HG03378 (cell line): Measurements from ENCODE around the gene ACSL4.
"Not testable (repeated sequence)": the region's sequence is repeated elsewhere in the genome, so short reads cannot be mapped to it uniquely, and the experiment has no call there.

Source experiments
- ATAC-seq: cut with Tn5 transposase; IDR thresholded peaks from one replicate; pipeline ENCODE4 v1.9.1; 2021; ENCODE audit warnings: mild to moderate bottlenecking, moderate library complexity; ENCODE audit not compliant: unreplicated experiment

ACSL4 gene

DNA sequence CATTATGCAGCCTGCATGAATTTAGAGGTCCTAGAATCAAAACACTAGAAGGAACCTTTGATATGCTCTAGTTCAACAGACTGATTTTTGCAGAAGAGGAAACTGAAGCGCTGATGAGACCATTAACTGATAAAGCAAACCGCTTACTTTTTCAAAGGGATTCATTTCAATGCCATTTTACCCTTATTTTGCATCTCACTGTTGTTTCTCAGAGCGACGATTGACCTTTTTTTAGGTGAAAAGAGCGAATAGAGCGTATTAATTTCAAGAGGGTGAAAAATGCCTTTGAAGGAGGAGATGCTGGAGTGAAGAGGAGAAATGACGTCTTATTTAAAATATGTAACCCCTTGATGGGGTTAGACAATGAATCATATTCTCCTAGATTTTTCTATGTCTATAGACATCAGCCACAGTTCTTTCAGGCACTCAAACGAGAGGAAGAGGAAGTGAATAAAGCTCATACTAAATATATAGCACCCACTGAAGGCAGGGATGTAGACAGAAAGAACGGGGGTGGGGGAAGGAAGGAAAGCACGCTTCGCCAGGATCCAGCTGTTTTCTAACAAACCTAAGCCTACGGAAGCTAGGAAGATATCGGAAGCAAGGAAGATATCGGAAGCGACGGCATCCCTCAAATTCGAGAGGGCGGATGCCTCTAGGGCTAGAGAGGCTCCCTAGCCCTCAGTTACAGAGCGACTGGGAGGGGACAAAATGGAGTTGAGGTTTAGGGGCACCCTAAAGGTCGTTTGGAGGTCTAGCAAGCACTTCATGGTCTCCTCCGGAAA, 848 bp downstream of the ACSL4 start:
- ATAC-seq, result peak; percentile 45

DNA sequence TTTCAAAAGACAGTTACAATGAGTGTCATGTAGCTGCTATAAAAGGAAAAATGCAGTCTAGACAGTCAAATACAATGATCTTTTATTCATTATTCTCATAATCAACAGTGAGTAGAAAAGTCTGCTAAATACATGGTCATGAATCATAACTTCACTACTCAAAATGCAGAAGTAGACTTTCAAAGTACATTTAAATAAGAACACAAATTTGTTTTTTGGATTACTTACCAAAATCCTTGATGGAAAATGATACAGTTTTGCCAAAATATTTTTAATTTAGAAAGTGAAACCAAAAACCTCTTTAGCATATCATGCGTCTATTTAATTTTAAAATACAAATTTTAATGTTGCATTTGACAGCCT, 4.9 kb downstream of the ACSL4 start:
- ATAC-seq, result no peak

DNA sequence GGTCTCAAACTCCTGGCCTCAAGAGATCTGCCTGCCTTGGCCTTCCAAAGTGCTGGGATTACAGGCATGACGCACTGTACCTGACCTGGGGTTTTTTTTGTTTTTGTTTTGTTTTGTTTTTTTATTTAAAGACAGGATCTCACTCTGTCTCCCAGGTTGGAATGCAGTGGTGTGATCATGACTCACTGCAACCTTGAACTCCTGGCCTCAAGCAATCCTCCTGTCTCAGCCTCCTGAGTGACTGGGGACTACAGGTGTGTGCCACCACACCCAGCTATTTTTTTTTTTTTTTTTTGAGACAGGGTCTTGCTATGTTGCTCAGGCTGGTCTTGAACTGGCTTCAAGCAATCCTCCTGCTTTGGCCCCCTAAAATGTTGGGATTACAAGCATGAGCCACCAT, 8.1 kb downstream of the ACSL4 start:
- ATAC-seq, result not testable (repeated sequence)

DNA sequence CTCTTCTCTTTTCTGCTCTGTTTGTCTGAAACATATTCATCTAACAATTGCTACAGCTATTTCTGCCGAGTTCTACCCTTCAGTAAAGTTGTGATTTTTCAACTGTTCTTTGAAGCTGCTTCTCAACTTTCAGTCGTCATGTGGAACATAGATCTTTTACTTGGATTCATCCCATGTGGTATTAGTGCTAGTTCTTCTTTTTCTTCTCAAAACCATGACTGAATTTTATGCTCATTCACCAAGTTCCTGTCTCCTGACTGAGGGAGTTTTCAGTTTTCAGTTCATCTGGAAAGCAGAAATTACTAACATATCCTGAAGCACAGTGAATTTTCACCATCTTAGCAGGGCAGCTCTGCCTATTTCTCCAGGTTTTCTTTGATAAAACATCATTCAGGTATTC, 12.1 kb downstream of the ACSL4 start:
- no peak for ATAC-seq

DNA sequence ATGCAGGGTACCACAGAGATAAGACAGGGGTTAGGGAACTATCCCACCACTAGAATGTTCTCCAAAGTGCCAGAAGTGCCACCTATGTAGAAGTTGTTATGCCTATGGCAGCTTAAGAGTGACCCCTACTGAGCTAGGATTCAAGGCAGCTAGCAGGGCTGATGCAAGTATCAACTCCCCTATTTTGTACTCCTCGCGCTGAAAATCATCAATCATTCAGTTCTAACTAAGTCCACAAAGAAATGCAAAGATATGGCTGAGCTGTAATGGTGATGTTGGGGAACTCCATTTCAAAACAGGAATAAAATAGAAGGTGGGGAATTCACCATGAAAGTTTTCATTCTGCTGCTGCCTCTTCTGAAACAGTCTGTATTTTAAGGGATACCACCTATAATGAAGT, 13.8 kb downstream of the ACSL4 start:
- no peak for ATAC-seq

DNA sequence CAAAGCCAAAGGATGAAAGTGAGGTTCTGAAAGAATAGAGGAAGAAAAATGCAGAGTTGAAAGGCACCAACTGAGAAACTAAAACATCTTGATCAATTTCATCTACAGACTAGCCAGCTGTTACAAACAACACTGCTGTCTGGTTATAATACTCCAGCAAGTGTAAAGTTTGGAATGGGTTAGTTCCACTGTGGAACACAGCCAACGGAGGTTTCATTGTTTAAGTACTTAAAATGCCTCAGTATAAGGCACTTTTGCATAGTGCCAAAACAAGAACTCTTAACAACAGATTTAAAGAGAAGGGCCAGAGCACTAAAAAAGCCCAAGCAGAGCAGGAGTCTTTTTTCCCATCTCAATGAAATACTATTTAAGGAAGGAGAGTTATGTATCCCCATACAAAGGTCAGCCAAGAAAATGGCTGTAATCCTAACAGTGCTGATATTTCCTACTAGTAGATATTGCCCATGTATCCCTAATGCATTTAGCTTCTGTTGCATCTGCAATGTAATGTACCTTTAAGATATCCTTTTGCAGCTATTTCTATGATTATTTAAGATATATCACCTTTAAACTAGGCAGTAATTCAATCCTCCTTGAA, 16.5 kb downstream of the ACSL4 start:
- no peak for ATAC-seq

DNA sequence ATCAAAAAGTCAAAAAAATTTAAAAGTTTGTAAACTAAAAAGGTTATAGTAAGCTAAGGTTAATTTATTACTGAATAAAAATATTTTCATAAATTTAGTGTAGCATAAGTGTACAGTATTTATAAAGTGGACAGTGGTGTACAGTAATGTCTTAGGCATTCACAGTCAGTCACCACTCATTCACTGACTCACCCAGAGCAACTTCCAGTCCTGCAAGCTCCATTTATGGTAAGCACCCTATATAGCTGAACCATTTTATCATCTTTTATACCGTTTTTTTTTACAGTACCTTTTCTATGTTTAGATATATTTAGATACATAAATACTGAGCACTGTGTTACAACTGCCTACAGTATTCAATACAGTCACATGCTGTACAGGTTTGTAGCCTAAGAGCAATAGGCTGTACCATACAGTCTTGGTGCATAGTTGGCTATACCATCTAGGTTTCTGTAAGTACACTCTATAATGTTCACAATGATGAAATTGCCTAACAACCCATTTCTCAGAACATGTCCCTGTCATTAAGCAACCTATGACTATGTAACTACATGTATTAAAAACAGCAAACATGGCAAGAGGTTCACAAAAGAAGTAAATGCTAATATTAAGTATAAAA, 18.6 kb downstream of the ACSL4 start:
- ATAC-seq, result no peak

DNA sequence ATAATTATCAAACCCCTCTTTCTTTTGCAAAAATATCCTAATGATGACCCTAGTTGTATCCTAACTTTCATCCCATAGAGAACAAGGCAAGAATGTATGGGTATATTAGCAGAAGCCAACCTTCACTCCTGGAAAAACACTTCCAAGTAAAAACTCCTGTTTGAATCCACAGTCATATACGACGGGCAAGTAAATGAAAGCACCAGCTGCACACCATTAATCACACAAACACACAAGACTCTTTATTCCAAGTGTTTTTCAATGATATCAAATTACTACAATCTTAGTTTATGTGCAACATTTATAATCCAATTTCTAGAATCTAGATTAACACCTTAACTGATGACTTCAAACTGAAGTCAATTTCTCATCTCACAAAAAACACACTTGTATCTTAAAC, 22.9 kb downstream of the ACSL4 start:
- no peak for ATAC-seq

DNA sequence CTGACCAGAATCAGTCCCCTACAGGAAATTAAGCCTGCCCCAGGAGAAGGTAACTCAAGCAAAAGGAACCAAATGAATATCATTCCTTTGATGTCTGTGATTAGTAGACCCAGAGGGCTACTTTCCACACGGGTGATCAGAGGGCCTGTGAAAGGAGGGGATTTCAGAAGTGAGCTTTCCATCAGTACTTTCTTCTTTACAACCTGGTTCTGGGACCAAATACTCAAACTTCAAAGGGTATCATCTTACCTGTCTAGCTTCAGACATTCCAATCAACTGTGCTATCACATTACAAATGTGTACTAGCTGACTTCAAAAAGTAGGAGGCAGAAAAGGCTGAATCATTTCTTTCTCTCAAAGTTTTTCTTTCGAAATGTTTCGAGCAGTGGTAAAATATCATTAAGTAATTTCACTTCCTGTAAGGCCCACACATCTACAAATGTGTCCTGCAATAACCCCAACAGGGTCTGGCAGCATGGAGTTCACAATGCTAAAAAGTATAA, 23.9 kb downstream of the ACSL4 start:
- ATAC-seq, result peak; percentile 72

DNA sequence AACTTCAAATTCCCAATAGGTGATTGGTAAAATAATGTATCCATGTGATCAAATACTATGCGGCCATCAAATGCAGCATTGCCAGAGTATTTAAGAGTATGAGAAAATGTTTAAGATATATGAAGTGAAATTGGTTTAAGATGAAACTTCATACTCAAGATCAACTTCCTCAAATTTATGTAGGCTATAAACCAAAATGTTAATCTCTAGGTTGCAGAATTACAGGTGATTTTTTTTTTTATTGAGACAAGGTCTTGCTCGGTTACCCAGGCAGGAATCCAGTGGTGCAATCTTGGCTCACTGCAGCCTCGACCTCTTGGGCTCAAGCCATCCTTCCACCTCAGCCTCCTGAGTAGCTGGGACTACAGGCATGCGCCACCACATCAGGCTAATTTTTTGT, 25.3 kb downstream of the ACSL4 start:
- no peak for ATAC-seq

DNA sequence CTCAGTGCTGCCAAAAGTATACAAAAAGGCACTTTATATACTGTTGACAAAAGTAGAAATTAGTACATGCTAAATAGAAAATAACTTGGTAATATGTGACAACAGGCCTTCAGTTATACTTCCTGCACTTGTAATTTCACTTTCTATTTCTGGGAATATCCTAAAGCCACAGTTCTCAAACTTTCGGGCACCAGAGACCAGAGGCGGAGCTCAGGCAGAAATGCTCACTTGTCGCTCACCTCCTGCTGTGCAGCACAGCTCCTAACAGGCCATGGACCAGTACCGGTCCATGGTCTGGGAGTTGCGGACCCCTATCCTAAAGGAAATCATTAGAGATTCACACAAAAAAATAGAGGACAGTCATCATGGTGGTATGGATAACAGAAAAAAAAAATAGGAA, 25.7 kb downstream of the ACSL4 start:
- no peak for ATAC-seq

DNA sequence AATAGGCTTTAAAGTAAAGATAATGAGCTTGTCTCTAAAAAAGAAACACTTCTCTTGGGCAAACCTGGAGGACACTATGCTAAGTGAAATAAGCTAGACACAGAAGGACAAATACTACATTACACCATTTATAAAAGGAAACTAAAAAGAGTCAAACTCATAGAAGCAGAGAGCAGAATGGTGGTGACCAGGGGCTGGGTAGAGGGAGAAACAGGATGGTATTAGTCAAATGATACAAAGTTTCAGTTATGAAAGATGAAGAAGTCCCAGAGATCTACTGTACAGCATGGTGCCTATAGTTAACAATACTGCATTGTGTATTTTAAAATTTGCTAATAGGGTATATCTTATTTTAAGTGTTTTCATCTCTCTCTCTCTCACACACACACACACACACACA, 28.5 kb downstream of the ACSL4 start:
- ATAC-seq, result peak; percentile 70

DNA sequence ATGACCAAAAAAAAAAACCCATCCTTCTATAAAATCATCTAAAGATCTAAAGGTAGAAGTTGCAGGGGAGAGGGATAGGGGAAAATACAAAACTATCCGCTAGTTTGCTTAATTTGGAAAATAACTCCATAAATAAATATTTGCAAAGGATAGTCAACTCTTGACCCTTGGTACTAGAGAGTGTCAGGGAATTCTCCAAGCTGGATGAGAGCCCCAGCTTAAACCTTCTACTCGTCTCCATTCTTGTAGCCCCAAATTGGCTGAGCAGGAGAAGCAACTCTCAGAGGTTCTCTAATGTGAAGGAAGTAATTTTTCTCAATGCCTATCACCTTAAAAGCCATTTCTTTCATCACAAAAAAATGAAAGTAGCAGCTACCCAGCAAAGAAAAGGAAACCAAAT, 35.2 kb downstream of the ACSL4 start:
- ATAC-seq, result no peak

DNA sequence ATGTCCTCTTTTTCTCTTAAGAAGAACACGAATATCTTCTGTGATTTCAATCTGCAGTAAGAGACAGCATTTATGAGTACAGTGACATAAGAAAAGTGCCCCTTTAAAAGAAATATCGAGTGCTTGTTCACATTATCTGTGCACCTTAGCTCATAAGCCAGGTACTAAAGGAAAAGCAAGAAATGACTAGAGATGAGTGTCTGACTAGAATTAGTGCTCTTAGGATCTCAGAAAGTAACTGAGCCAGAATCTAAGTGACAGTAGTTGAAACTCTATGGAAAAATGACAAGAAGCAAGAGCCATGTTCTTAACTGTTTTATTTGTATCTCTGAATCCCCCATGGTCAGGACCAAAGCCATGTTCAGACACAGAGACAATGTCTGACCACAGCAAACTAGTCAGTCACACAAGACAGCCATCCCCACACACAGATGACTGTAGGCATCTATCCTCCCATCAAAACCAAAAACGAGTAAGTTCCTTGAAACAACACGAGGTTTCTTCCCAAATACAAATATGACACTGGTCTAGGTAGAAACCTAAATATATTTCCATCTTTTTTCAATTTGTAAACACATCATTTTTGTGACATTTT, 36.8 kb downstream of the ACSL4 start:
- ATAC-seq, result no peak

DNA sequence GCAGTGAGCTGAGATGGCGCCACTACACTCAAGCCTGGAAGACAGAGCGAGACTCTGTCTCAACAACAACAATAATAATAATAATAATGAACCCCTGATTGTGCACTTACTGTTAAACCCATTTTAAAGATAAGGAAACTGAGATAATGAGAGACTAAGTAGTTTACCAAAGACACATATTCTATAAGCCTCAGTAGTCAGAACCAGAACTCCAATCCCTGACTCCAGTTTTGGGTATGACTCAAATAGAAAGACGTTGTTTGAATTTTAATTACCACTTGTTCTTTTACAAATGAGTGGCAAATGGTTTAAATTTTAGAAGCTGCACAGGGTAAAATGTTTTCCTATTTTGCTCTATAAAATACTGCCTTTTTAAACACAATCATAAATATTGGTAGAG, 37.4 kb downstream of the ACSL4 start:
- ATAC-seq, result no peak

DNA sequence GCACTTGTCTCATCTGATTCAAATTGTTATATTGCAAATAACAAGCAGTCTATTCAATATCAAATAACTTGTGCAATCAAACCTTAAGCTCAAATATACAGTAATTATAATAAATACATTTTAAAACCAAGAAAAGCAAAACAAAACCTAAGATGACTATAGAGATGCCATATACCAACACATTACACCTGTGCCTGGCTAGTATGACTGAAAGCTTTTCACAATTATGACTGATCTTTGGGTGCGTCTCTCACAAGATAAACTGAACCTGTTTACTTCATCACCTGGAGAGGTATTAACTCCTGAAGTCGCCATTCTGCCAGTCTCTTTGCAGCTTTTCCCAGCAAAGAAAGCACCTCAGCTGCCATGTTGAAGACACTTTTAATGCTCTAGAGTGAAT, 41.3 kb downstream of the ACSL4 start:
- ATAC-seq, result no peak

DNA sequence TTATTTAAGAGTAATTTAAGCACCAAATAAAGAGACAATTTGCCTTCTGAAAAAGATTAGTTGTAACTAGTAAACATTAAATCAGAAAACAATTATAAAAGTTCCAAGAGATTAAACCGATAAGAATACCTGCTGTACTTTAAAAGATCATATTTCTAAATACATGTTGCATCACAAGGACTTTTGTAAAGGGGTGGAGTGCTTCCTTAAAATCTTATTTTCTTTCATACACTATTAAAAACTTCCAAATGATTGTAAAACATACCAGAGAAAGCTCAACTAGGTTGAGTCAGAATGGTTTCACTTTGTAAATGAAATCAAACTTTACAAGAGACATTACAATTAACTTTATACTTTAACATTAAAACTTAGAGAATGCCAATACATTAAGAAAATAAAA, 41.8 kb downstream of the ACSL4 start:
- ATAC-seq, result no peak

DNA sequence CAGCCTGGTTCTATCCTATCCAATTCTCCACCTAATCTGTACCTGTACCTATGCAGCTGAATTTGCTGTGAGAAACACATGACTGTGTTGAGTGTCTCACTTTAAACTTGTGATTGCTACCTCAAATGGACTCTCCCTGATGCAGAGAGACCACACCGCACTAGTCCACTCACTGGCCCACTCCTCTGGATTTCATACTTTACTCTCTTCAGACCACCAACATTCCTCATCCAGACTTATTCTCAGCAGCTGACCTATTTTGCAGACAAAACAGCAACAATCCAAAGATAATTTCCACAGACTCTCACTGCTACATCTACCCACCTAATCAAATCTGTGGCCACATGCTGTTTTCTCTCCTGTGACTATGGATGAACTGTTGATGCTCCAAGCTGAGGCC, 45.2 kb downstream of the ACSL4 start:
- no peak for ATAC-seq

DNA sequence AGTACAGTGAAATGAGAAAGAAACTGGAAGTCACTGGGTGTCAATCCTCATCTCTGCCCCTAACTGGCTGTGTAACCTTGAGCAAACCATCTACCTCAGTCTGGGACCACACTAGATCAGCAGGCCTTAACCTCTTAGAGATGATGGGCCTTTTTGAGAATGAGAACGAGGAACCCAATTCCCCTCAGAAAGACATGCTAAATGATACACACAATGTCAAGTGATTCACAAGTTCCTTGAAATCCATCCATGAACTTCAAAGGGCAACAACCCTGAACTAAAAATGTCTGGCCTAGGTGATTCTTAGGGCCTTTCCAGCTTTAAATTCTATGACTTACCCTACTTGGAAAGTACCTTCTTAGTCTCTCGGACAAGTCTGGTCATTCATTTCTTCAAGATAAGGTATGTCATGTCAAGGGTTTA, 47.4 kb downstream of the ACSL4 start:
- ATAC-seq, result no peak

DNA sequence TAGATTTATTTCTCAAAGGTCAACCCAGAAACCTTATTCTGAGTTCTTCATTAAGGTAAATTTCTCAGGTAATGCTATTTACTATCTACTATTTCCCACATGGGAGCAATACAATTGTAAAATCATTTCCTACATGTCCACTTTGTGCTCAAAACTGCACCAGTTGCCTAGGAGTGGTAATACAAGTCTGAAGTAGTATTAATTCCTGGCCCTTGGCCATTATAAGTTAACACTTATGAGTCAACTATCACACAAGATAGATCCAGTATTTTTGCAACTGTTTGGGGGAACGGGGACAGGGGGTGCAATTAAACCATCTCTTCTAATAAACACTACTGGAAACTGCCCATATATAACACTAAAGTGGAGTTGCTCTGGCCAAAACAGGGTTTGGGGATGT, 48.9 kb downstream of the ACSL4 start:
- ATAC-seq, result no peak

DNA sequence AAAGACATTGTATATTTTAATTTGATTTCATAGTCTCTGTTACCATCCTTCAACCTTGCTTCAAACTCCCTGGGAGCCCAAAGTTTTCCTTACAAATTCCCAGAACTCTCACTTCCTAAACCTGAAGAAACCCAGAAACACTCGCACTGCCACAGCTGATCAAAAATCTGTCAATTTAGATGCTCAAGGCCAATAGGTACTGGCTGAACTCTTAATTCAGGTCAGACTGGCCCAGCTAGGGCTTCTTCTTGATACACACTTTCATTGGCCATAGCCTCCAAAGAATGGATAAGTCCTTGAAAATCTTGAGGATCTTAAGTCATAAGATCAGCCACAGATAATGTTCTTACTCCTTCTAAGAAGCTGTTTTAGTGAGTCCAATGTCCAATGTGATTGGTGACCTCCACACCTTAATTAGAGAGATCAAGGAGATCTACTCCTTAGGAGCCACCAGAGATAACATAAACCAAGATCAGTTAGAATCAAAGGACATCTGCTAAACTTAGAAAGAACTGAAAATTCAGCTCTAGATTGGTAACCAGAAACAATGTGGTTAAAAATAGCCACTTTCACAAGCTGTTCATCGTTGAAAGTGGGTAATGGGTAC, 51.5 kb downstream of the ACSL4 start:
- no peak for ATAC-seq
